SK-N-SH (cell line): ENCODE measurements around the gene GAMT.

Experiments used
- EP300 ChIP-seq, 2 experiments: IDR thresholded peaks; 2 replicates each; pipeline versions ENCODE4 v1.4.0 to v1.6.1; 2012; ENCODE audit warnings: borderline replicate concordance in 1 of 2, low read depth in 1 of 2, low read length in 1 of 2
- JUND ChIP-seq: IDR thresholded peaks from 2 replicates; pipeline ENCODE4 v1.4.0; 2012
- MAX ChIP-seq: IDR thresholded peaks from 2 replicates; pipeline ENCODE4 v1.4.0; 2012; ENCODE audit warnings: low read depth
- MXI1 ChIP-seq: IDR thresholded peaks from 2 replicates; pipeline ENCODE4 v1.6.1; 2012; ENCODE audit warnings: mild to moderate bottlenecking, low read depth, low read length, improper control_type of control experiment
- RAD21 ChIP-seq: IDR thresholded peaks from 2 replicates; pipeline ENCODE4 v1.6.1; 2012; ENCODE audit warnings: mild to moderate bottlenecking, low read length
- SMC3 ChIP-seq: IDR thresholded peaks from 2 replicates; pipeline ENCODE4 v1.6.1; 2012; ENCODE audit warnings: low read depth, low read length, improper control_type of control experiment
- TF ChIP-seq, protein P1 (sequence below): fragments of 200-600 bp; sonication (generic); IDR thresholded peaks from 2 replicates; pipeline ENCODE4 v1.6.1; 2017; ENCODE audit warnings: antibody characterized with exemption, mild to moderate bottlenecking, moderate library complexity

DNA sequence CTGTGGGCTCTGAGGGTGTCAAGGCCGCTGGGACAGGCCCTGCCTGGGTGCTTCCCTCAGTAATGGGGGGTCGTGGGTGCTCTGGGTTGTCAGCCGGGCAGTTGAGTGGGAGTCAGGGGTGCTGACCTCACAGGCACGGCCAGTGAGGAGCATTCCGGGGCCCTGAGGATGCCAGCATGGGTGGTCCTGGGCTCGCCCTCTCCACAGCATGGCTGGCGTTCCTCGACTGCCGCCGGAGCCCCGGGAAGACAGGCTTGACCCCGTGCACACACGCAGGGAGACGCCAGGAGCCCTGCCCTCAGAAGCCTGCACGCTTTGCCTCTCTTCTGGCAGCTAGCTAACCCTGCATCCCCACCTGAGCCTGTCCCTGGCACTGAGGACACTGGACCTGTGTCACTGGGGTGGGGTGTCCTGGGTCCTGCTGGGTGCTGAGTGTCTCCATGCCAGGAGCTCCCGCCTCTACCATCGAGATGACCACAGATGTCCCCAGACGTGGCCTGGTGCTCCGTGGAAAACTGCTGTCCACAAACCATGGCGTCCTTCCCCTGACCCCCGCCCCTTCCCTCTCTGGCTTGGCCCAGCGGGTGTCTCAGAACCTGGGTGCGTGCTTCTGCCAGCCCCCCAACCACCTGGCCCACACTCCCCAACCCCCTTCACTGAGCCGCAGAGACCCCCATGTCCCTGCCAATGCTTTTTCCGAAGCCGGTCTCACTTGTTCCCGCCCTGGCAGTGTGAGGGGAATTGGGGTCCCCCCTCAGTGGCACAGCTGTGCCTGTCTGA, 22.0 kb downstream of the GAMT start:
- TF ChIP-seq, protein P1, sequence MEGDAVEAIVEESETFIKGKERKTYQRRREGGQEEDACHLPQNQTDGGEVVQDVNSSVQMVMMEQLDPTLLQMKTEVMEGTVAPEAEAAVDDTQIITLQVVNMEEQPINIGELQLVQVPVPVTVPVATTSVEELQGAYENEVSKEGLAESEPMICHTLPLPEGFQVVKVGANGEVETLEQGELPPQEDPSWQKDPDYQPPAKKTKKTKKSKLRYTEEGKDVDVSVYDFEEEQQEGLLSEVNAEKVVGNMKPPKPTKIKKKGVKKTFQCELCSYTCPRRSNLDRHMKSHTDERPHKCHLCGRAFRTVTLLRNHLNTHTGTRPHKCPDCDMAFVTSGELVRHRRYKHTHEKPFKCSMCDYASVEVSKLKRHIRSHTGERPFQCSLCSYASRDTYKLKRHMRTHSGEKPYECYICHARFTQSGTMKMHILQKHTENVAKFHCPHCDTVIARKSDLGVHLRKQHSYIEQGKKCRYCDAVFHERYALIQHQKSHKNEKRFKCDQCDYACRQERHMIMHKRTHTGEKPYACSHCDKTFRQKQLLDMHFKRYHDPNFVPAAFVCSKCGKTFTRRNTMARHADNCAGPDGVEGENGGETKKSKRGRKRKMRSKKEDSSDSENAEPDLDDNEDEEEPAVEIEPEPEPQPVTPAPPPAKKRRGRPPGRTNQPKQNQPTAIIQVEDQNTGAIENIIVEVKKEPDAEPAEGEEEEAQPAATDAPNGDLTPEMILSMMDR: no peak
- no peak for TF ChIP-seq MAX
- TF ChIP-seq RAD21: no peak
- TF ChIP-seq EP300 (IDR thresholded peaks at IDR 0.05; ENCODE audit: borderline replicate concordance in 1 of 2, low read depth in 1 of 2, low read length in 1 of 2): no peak
- no peak for TF ChIP-seq SMC3
- no peak for TF ChIP-seq JUND
- TF ChIP-seq MXI1: no peak
